OCI-LY7 (cell line): Measurements from ENCODE around the gene PCBD1.

ENCODE experiments used
- EZH2phosphoT487 ChIP-seq: fragments of 200-600 bp; sonication (generic); IDR thresholded peaks from 2 replicates; pipeline ENCODE4 v1.6.1; 2018; ENCODE audit warnings: low read depth, borderline replicate concordance, mild to moderate bottlenecking, mixed run types, antibody characterized with exemption, low read length, moderate library complexity, mixed read lengths
- TF ChIP-seq, protein P1 (sequence below): fragments of 200-600 bp; sonication (generic); conservative IDR thresholded peaks from 2 replicates; pipeline ENCODE4 v1.5.1; 2014; ENCODE audit warnings: mild to moderate bottlenecking, antibody characterized with exemption, low read length, moderate library complexity, mixed read lengths

DNA sequence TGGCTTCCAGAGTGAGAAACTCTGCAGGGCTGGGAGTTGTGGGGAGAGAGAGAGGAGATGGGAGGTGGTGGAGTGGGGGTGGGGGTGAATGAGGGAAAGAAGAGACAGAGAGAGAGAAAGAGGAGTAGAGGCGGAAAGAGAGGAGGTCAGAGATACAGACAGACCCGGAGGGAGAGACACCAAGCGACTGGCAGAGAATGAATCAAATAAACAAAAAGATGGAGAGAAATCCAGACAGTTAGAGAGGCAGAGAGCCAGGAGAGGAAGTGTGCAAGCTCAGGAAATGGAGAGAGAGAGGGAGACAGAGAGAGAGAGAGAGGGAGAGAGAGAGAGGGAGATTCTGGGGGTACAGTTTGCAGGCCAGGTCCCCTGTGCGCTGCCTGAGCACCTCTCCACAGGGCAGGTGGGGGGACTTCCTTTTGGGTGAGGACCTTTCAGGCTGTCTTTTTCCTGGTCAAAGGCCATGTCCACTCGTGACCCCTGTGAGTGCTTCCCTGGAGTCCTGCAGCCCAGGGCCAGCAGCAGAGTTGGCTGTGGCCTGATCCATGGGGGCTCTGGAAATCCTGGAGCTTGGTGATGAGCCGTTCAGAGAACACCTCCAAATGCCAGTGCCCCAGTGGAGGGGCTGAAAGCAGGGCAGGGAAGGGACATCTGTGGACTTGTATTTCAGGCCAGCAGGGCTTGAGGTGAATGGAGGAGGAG, 25.0 kb upstream of the PCBD1 start:
- TF ChIP-seq, protein P1, sequence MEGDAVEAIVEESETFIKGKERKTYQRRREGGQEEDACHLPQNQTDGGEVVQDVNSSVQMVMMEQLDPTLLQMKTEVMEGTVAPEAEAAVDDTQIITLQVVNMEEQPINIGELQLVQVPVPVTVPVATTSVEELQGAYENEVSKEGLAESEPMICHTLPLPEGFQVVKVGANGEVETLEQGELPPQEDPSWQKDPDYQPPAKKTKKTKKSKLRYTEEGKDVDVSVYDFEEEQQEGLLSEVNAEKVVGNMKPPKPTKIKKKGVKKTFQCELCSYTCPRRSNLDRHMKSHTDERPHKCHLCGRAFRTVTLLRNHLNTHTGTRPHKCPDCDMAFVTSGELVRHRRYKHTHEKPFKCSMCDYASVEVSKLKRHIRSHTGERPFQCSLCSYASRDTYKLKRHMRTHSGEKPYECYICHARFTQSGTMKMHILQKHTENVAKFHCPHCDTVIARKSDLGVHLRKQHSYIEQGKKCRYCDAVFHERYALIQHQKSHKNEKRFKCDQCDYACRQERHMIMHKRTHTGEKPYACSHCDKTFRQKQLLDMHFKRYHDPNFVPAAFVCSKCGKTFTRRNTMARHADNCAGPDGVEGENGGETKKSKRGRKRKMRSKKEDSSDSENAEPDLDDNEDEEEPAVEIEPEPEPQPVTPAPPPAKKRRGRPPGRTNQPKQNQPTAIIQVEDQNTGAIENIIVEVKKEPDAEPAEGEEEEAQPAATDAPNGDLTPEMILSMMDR: no peak
- TF ChIP-seq EZH2phosphoT487: no peak
